ENCODE results near the gene CD151. TPM values are rescaled to one million over a fixed set of nuclear protein-coding genes. Genes with fewer than 3 reads are reported as not detected.

CD151 gene
- polyA plus RNA-seq, 1 experiment = 2,262 TPM

DNA sequence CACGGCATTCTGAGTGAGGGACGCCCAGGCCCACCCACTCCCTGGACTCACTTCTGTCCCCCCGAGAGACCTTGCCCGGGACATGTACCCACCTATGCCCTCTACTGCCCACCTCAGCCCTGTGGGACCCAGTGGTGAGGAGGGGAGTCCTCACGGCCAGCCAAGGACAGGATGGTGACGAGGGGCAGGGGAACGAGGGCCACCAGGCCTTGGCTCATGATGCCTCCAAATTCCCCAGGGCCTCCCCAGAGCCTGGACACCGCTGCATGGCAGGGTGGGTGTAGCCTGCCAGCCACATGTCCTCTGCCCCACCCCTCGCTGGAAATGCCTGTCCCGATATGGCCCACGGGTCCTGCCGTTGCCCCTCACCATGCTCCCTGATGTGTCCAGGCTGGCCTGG lies 36.0 kb downstream of the CD151 start:
- no peak for DNase-seq (ENCODE audit: low read depth)
- CTCF ChIA-PET = interaction anchor here (0.5 to 1.9 kb wide), 4 partner anchors 20 to 183 kb away, joined by 3 to 6 read pairs (median 4); no protein-coding TSS in a partner anchor
- peaks cover 27% of the 10 kb centered on the region for H3K36me3 ChIP-seq (ENCODE audit: control insufficient read depth, insufficient read depth, low read length)
- H3K4me3 ChIP-seq (ENCODE audit: low read depth, low read length) = no peak overlapping the region
- POLR2A ChIA-PET = no interaction called here
- no peaks in the 10 kb centered on the region for H3K27me3 ChIP-seq (ENCODE audit: control insufficient read depth, insufficient read depth, low read length)
- TF ChIP-seq, protein P1, sequence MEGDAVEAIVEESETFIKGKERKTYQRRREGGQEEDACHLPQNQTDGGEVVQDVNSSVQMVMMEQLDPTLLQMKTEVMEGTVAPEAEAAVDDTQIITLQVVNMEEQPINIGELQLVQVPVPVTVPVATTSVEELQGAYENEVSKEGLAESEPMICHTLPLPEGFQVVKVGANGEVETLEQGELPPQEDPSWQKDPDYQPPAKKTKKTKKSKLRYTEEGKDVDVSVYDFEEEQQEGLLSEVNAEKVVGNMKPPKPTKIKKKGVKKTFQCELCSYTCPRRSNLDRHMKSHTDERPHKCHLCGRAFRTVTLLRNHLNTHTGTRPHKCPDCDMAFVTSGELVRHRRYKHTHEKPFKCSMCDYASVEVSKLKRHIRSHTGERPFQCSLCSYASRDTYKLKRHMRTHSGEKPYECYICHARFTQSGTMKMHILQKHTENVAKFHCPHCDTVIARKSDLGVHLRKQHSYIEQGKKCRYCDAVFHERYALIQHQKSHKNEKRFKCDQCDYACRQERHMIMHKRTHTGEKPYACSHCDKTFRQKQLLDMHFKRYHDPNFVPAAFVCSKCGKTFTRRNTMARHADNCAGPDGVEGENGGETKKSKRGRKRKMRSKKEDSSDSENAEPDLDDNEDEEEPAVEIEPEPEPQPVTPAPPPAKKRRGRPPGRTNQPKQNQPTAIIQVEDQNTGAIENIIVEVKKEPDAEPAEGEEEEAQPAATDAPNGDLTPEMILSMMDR (IDR thresholded peaks at IDR 0.05; ENCODE audit: insufficient read depth, low read depth, low read length) = no peak

DNA sequence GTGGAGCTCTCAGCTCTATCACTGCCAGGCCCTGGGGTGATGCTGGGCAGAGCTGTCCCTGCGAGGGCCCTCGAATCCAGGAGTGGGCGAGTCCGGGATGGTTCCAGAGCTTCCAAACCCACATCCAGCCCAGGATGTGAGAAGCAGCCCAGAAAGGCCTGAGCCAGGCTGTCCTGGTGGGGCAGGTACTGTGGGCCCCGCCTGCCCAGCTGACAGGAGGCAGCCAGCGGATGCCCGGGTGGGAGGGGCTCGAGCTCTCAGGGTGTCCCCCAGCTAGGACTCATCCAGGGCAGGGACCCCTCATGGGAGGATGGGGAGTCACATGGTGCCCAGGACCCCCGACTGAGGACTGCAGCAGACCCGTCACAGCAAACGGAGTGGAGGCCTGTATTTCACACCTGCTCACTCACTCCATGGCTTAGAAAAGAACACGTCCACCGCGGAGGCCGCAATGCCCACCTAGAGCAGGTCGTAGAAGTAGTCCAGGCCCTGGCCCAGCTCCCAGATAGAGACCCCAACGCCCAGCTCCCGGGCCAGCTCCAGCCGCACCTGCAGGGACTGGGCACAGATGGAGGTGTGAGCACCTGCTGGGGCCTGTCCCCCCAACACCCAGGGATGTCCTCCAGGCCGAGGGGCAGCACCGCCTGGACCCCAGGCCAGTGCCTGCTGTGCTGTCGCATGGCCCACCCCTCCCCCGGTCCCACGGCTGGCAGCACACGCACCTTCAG lies 36.8 kb downstream of the CD151 start:
- Histone ChIP-seq H3K4me3 (ENCODE audit: low read depth, low read length) (no peak overlapping the region), H3K36me3 (ENCODE audit: control insufficient read depth, insufficient read depth, low read length) (peaks cover 22% of the 10 kb centered on the region), H3K27me3 (ENCODE audit: control insufficient read depth, insufficient read depth, low read length) (no peaks in the 10 kb centered on the region)
- ChIA-PET CTCF (interaction anchor here (0.7 to 1.9 kb wide), 4 partner anchors 9 to 182 kb away, joined by 3 to 6 read pairs (median 4); no protein-coding TSS in a partner anchor), POLR2A (no interaction called here)
- TF ChIP-seq, protein P1 (IDR thresholded peaks at IDR 0.05; ENCODE audit: insufficient read depth, low read depth, low read length) = no peak
- no peak for DNase-seq (ENCODE audit: low read depth)

DNA sequence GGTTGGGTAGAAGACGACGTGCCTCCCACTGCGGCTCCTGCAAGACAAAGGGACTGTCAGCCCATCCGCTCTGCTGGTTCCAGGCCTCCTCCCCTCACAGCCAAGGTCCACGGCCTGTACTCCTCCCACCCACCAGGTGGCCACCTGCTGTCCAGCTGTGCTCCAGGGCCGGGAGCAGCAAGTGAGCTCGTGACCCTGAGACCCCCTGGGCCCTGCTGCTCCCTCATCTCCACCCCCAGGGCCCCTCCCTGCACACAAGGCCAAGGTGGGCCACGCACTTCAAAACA lies 37.3 kb downstream of the CD151 start:
- CTCF ChIA-PET = interaction anchor here (1.0 to 1.9 kb wide), 2 partner anchors 10 to 21 kb away, joined by 3 to 6 read pairs; no protein-coding TSS in a partner anchor
- DNase-seq (ENCODE audit: low read depth) = no peak

DNA sequence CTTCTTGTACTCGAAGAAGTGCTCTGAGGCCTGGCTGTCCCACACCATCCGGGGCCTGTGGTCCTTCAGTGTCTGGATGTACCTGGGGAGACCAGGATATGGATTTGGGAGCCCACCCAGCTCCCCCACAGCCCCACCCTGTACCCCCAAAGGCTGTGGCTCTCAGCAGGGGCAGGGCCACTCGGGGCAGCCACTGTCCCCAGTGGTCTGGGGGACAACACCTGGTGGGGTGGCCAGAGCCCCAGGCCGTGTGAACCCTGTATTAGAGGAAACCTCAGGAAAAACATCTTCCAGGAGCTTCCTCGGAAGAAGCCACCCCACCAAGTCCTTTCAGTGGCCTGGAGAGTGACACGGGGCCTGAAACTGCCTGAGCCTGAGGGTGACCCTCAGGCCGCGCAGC lies 37.7 kb downstream of the CD151 start:
- POLR2A ChIA-PET = no interaction called here
- TF ChIP-seq, protein P1 (IDR thresholded peaks at IDR 0.05; ENCODE audit: insufficient read depth, low read depth, low read length) = no peak
- Histone ChIP-seq H3K4me3 (ENCODE audit: low read depth, low read length) (no peak overlapping the region), H3K36me3 (ENCODE audit: control insufficient read depth, insufficient read depth, low read length) (peaks cover 19% of the 10 kb centered on the region), H3K27me3 (ENCODE audit: control insufficient read depth, insufficient read depth, low read length) (no peaks in the 10 kb centered on the region)
- CTCF ChIA-PET = interaction anchor here (1.0 to 1.9 kb wide), 2 partner anchors 10 to 21 kb away, joined by 3 to 6 read pairs; no protein-coding TSS in a partner anchor
- no peak for DNase-seq (ENCODE audit: low read depth)

More for the DNA sequence above, 37.3 kb downstream of the CD151 start:
- Histone ChIP-seq H3K27me3 (ENCODE audit: control insufficient read depth, insufficient read depth, low read length) (no peaks in the 10 kb centered on the region), H3K4me3 (ENCODE audit: low read depth, low read length) (no peak overlapping the region), H3K36me3 (ENCODE audit: control insufficient read depth, insufficient read depth, low read length) (peaks cover 20% of the 10 kb centered on the region)
- TF ChIP-seq, protein P1 (IDR thresholded peaks at IDR 0.05; ENCODE audit: insufficient read depth, low read depth, low read length) = peak; percentile 25
- POLR2A ChIA-PET = no interaction called here

DNA sequence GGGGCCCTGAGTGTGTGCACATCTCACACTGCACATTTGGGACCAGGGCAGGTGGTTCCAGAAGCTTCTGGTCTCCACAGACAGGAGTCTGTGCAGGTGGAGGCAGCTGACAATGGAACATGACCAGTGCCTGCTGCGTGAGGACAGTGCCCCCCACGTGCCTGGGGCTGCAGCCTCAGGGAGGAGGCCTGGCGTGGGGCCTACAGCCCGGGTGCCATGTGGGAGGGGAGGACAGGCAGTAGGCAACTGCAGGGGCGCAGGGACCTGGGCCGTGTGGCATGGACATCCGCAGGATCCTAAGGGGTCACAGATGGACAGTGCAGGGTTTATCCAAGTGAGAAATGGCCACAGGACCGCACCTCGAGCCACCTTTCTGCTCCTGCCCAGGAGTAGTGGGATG lies 38.7 kb downstream of the CD151 start:
- DNase-seq (ENCODE audit: low read depth) = no peak
- POLR2A ChIA-PET = no interaction called here
- H3K36me3 ChIP-seq (ENCODE audit: control insufficient read depth, insufficient read depth, low read length) = peaks cover 16% of the 10 kb centered on the region
- no peaks in the 10 kb centered on the region for H3K27me3 ChIP-seq (ENCODE audit: control insufficient read depth, insufficient read depth, low read length)
- CTCF ChIA-PET = interaction anchor here (2.1 kb wide), 1 partner anchor 22 kb away, joined by 7 read pairs; no protein-coding TSS in a partner anchor
- H3K4me3 ChIP-seq (ENCODE audit: low read depth, low read length) = no peak overlapping the region
- TF ChIP-seq, protein P1 (IDR thresholded peaks at IDR 0.05; ENCODE audit: insufficient read depth, low read depth, low read length) = no peak

Data from BJ (cell line).